Cardiac fibroblast (primary cell): ENCODE data around the gene MKRN1.

Source experiments
- DNase-seq, 2 donors: peaks; one replicate each; pipeline versions ENCODE4 v3.0.0 to v3.0.0-alpha.2; 2010; ENCODE audit warnings: low read depth in 2 of 2
- H3K4me3 ChIP-seq, 2 donors: replicated peaks in 1 of 2; 1 replicate in 1 of 2; 2 replicates in 1 of 2; pipeline ENCODE4 v1.5.1; 2011; ENCODE audit warnings: low read depth in 2 of 2, low read length in 2 of 2, mild to moderate bottlenecking in 2 of 2, moderate library complexity in 1 of 2
- TF ChIP-seq, protein P1 (sequence below): IDR thresholded peaks from one replicate; pipeline ENCODE4 v1.5.1; 2011; ENCODE audit warnings: low read depth, mild to moderate bottlenecking, low read length, inconsistent platforms

Gene MKRN1, protein sequence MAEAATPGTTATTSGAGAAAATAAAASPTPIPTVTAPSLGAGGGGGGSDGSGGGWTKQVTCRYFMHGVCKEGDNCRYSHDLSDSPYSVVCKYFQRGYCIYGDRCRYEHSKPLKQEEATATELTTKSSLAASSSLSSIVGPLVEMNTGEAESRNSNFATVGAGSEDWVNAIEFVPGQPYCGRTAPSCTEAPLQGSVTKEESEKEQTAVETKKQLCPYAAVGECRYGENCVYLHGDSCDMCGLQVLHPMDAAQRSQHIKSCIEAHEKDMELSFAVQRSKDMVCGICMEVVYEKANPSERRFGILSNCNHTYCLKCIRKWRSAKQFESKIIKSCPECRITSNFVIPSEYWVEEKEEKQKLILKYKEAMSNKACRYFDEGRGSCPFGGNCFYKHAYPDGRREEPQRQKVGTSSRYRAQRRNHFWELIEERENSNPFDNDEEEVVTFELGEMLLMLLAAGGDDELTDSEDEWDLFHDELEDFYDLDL

DNA sequence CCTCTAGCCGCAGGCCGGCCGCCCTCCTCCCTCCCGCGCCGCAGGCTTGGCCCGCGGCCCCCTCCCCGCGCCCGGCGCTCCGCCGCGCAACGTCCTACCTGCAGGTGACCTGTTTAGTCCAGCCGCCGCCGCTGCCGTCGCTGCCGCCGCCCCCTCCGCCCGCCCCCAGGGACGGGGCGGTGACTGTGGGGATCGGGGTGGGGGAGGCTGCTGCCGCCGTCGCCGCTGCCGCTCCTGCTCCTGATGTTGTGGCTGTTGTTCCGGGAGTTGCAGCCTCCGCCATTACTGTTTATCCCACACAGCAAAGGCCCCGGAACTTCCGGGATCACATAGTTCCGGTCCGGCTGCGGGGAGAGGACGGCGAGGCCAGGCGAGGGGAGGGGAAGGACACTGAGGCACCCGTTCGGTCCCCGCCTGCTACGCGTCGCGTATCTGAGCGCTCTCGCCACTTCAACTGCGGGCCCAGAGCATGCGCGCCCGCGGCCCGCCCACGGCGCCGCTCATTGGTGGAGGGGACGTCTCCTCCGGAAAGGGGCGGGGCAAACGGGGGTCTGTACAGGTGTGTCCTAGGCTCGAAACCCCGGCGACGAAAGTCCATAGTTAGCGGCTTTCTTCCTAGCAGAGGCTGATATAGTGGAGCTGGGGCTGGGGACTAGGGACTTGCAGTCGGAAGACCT, at the start of gene MKRN1:
TSS of gene MKRN1 (minus strand) at position 444 of the 677 bp plus-strand sequence. CDS start at position 283, 161 bp downstream.
- H3K4me3 ChIP-seq, result peak within 1 kb of the TSS; percentile 85 to 94
- TF ChIP-seq, protein P1, sequence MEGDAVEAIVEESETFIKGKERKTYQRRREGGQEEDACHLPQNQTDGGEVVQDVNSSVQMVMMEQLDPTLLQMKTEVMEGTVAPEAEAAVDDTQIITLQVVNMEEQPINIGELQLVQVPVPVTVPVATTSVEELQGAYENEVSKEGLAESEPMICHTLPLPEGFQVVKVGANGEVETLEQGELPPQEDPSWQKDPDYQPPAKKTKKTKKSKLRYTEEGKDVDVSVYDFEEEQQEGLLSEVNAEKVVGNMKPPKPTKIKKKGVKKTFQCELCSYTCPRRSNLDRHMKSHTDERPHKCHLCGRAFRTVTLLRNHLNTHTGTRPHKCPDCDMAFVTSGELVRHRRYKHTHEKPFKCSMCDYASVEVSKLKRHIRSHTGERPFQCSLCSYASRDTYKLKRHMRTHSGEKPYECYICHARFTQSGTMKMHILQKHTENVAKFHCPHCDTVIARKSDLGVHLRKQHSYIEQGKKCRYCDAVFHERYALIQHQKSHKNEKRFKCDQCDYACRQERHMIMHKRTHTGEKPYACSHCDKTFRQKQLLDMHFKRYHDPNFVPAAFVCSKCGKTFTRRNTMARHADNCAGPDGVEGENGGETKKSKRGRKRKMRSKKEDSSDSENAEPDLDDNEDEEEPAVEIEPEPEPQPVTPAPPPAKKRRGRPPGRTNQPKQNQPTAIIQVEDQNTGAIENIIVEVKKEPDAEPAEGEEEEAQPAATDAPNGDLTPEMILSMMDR, result no peak
- DNase-seq, result peak; percentile 91 to 94

DNA sequence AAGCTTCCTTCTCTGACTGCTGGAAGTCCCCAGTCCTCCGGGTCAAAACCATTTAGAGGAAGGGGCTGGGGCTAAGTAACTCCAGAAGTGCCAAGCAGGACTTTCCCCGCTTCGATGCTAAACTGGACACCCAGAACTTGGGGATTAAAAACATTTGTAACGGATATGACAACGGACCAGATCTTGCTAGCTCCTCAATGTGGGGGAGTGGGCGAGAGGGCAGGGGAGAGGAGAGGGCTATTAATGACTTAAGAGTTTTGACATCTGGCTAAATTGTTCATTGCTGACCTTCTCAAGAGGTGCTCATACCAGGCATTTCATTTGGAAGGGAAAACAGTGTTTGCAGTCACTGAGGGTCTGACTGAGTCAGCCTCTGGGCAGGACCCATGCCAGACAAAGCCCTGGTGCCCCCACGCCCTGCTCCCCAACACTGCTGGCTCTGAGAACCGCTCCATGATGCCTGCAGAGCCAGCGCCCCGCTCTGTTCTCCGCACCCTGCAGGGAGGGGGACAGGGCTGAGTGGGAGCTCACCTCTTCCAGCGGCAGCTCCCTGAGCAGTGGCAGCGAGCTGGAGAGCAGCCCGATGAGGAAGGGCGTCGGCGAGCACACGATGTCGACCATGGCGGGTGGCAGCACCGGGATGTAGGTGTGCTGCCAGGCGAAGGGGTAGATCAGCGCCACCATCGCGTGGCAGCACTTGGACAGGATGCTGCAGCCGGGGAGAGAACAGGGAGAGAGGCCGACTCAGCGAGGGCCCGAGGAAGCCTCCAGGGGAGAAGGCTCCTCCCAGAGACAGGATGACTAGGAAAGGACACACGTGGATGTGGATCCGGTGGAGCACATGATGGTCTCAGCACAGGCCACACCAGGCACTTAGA, 47.7 kb upstream of the MKRN1 start:
- no peak for DNase-seq
- no peak overlapping the region for H3K4me3 ChIP-seq
- TF ChIP-seq, protein P1, result no peak

DNA sequence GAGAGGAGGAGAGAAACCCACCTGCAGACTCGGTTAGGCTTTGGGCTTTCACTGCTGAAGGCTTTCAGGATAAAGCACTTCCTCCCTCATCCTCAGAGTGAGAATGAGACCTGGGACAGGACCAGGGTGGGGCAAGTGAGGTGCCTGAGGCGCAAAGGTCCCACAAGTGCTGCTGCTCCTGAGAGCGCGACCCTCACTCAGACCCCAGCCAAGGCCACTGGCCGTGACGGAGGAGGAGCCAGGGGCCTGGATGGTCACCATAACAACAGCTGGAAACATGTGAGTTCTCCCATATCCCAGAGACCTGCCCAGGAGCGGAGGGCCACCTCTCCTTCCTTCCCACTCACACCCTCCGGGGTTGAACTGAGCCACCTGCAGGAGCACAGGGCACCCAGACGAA, 46.9 kb upstream of the MKRN1 start:
- TF ChIP-seq, protein P1, result no peak
- H3K4me3 ChIP-seq, result no peak overlapping the region

DNA sequence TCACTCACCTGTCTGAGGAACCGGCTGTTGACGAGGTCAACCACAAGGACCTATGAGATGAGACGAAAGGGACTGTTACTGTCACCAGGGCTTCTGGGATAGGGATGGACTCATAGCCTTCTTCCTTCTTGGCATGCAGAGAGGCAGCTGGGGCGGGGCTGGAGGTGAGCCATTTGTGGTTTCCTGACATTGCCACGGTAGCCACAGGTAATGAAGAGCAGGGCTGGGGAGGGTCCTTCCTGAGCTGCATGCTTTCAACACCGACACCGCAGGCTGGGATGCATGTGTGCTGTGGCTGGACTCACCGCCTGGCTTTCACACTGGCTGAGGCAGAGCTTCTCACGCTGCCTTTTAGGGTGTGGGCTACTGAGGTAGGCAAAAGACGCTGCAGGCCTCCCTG, 46.4 kb upstream of the MKRN1 start:
- DNase-seq, result peak in 1 of 2 donors; percentile 33
- no peak overlapping the region for H3K4me3 ChIP-seq
- TF ChIP-seq, protein P1, result no peak

More for the DNA sequence above, 46.9 kb upstream of the MKRN1 start:
- no peak for DNase-seq

DNA sequence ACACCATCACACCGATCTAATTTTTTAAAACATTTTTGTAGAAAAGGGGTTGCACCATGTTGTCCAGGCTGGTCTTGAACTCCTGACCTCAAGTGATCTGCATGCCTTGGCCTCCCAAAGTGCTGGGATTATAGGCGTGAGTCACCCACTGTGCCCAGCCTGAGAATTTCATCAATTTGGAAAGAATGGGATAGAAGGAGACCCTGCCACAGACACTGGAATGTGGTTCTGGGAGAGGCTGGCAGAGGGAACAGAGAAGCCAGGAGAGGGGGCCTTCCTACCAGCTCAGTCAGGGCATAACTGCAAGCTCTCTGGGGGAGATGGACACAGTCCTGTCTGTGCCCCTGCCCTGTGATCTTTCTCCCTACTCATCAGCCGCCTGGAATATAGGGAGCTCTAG, 42.1 kb upstream of the MKRN1 start:
- DNase-seq, result no peak
- TF ChIP-seq, protein P1, result no peak
- no peak overlapping the region for H3K4me3 ChIP-seq

DNA sequence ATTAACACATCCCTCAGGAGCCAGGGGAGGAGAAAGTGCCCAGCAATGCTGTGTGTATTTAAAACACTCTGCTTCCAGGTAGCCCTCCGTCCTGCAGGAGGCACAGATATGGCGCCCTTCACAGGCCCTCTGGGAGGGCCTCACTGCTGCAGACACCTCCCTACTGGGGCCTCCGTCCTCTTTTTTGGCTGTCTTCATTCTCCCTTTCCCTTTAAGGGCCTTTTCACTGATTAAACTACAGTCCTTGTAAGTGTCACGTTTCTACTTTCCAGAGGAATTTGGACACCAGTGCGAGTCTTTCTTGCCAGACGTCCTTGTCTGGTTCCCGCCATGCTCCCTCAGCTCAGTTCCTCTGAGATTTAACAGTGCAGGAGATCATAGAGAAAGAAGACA, 39.7 kb upstream of the MKRN1 start:
- TF ChIP-seq, protein P1, result no peak
- H3K4me3 ChIP-seq, result no peak overlapping the region
- DNase-seq, result peak in 1 of 2 donors; percentile 23
